Measurements from ENCODE around the gene DPH7. TPM values are rescaled to one million over a fixed set of nuclear protein-coding genes. Genes with fewer than 3 reads are reported as not detected.

DPH7 gene
- total RNA-seq, 1 donor = 20.3 TPM

DNA sequence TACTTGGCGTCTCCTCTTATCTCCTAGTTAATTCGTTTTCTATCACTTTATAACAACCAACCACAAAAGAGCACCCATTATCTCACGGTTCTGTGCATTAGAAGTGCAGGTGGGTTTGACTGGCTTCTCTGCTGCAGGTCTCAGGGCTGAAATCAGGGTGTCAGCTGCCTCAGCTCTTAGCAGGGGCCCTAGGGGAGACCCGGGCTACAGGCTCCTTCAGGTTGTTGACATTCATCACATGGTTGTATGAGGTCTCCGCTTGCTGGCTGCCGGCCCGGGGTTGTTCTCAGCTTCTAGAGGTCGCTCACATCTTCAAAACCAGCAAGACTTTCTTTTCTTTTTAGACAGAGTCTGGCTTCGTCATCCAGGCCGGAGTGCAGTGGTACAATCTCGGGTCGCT lies 14.5 kb upstream of the DPH7 start:
- Histone ChIP-seq H3K27ac (ENCODE audit: low read depth, low read length) (no peak overlapping the region), H4K20me1 (ENCODE audit: insufficient read depth, low read length) (peaks cover 13% of the 10 kb centered on the region), H3K9me3 (ENCODE audit: low read depth, low read length) (no peaks in the 10 kb centered on the region), H3K4me3 (ENCODE audit: insufficient read depth, low read length) (no peak overlapping the region), H3K4me1 (ENCODE audit: insufficient read depth, low read length) (peaks cover 9% of the 10 kb centered on the region), H3K36me3 (ENCODE audit: insufficient read depth, low read length) (peaks cover 4% of the 10 kb centered on the region), H2AFZ (ENCODE audit: low read length) (no peak overlapping the region), H3K79me2 (ENCODE audit: insufficient read depth, low read length) (peaks cover 18% of the 10 kb centered on the region), H3K4me2 (ENCODE audit: insufficient read depth, low read length) (no peak overlapping the region), H3K27me3 (ENCODE audit: insufficient read depth, low read length) (no peaks in the 10 kb centered on the region)
- TF ChIP-seq, protein P1, sequence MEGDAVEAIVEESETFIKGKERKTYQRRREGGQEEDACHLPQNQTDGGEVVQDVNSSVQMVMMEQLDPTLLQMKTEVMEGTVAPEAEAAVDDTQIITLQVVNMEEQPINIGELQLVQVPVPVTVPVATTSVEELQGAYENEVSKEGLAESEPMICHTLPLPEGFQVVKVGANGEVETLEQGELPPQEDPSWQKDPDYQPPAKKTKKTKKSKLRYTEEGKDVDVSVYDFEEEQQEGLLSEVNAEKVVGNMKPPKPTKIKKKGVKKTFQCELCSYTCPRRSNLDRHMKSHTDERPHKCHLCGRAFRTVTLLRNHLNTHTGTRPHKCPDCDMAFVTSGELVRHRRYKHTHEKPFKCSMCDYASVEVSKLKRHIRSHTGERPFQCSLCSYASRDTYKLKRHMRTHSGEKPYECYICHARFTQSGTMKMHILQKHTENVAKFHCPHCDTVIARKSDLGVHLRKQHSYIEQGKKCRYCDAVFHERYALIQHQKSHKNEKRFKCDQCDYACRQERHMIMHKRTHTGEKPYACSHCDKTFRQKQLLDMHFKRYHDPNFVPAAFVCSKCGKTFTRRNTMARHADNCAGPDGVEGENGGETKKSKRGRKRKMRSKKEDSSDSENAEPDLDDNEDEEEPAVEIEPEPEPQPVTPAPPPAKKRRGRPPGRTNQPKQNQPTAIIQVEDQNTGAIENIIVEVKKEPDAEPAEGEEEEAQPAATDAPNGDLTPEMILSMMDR (IDR thresholded peaks at IDR 0.05; ENCODE audit: extremely low read depth, low read depth, low read length) = no peak
- DNase-seq (ENCODE audit: insufficient read length, low spot score, missing footprints) = peak; percentile 27

DNA sequence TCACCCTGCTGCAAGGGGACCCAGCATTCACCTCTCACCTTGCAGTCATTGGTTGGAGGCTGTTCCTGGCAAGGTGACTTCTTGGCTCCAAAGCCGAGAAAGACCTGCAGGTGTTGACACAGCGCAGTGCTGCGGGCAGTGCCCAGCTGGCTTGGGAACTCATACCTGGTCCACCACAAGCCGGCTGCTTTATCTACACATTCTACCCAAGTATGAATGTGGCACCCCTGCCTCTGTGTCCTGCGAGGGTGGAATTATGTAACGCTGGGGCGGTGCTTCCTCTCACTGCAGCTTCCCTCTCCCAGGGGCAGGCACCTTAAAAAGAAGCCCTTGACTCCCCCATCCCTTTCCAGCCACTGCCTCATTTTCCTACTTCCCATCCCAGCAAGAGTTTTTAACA lies 14.0 kb upstream of the DPH7 start:
- TF ChIP-seq, protein P1 (IDR thresholded peaks at IDR 0.05; ENCODE audit: extremely low read depth, low read depth, low read length) = no peak
- H3K79me2 ChIP-seq (ENCODE audit: insufficient read depth, low read length) = peaks cover 22% of the 10 kb centered on the region
- H3K36me3 ChIP-seq (ENCODE audit: insufficient read depth, low read length) = peaks cover 8% of the 10 kb centered on the region

GRCh38 chr9:137590469-137591383 lies 12.0 kb upstream of the DPH7 start, which contains the start of gene ZMYND19:
Gene ZMYND19 (minus strand): TSS chr9:137590512. CDS start chr9:137590263, 249 bp downstream.
- peaks cover 9% of the 10 kb centered on the region for H3K4me1 ChIP-seq (ENCODE audit: insufficient read depth, low read length)
- H2AFZ ChIP-seq (ENCODE audit: low read length) = peak within 1 kb of the TSS; percentile 97
- peaks cover 25% of the 10 kb centered on the region for H3K36me3 ChIP-seq (ENCODE audit: insufficient read depth, low read length)
- peaks cover 17% of the 10 kb centered on the region for H4K20me1 ChIP-seq (ENCODE audit: insufficient read depth, low read length)
- peak within 1 kb of the TSS; percentile 33 for H3K27ac ChIP-seq (ENCODE audit: low read depth, low read length)
- TF ChIP-seq, protein P1 (IDR thresholded peaks at IDR 0.05; ENCODE audit: extremely low read depth, low read depth, low read length) = no peak
- peak within 1 kb of the TSS; percentile 84 for H3K4me3 ChIP-seq (ENCODE audit: insufficient read depth, low read length)
- no peaks in the 10 kb centered on the region for H3K27me3 ChIP-seq (ENCODE audit: insufficient read depth, low read length)
- H3K4me2 ChIP-seq (ENCODE audit: insufficient read depth, low read length) = peak within 1 kb of the TSS; percentile 95
- DNase-seq (ENCODE audit: insufficient read length, low spot score, missing footprints) = peak; percentile 100
- H3K9me3 ChIP-seq (ENCODE audit: low read depth, low read length) = no peaks in the 10 kb centered on the region
- peaks cover 33% of the 10 kb centered on the region for H3K79me2 ChIP-seq (ENCODE audit: insufficient read depth, low read length)

More for the DNA sequence above, 14.0 kb upstream of the DPH7 start:
- Histone ChIP-seq H3K4me1 (ENCODE audit: insufficient read depth, low read length) (peaks cover 9% of the 10 kb centered on the region), H3K9me3 (ENCODE audit: low read depth, low read length) (no peaks in the 10 kb centered on the region), H3K27me3 (ENCODE audit: insufficient read depth, low read length) (no peaks in the 10 kb centered on the region), H3K4me2 (ENCODE audit: insufficient read depth, low read length) (no peak overlapping the region), H3K27ac (ENCODE audit: low read depth, low read length) (no peak overlapping the region), H3K4me3 (ENCODE audit: insufficient read depth, low read length) (no peak overlapping the region), H4K20me1 (ENCODE audit: insufficient read depth, low read length) (peaks cover 13% of the 10 kb centered on the region), H2AFZ (ENCODE audit: low read length) (no peak overlapping the region)
- peak; percentile 56 for DNase-seq (ENCODE audit: insufficient read length, low spot score, missing footprints)

DNA sequence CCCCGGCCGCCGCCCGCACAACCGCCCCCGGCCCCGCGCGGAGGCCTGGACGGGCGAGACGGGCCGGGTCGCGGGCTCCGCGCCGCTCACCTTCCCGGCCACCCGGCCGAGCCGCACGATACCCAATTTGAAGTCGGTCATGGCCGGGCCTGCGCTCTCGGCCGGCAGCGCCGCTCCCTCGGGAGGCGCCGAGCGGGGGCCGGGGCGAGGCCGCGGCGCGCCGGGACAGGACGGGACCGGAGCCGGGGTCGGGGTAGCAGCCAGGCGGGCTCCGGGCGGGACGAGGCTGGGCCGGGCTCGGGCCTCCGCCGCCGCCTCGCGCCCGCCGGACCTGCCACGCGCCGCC lies 11.4 kb upstream of the DPH7 start:
- H3K27me3 ChIP-seq (ENCODE audit: insufficient read depth, low read length) = no peaks in the 10 kb centered on the region
- TF ChIP-seq, protein P1 (IDR thresholded peaks at IDR 0.05; ENCODE audit: extremely low read depth, low read depth, low read length) = no peak
- peaks cover 17% of the 10 kb centered on the region for H4K20me1 ChIP-seq (ENCODE audit: insufficient read depth, low read length)
- H2AFZ ChIP-seq (ENCODE audit: low read length) = no peak overlapping the region
- H3K27ac ChIP-seq (ENCODE audit: low read depth, low read length) = no peak overlapping the region
- peaks cover 9% of the 10 kb centered on the region for H3K4me1 ChIP-seq (ENCODE audit: insufficient read depth, low read length)
- no peak overlapping the region for H3K4me2 ChIP-seq (ENCODE audit: insufficient read depth, low read length)
- DNase-seq (ENCODE audit: insufficient read length, low spot score, missing footprints) = no peak
- H3K36me3 ChIP-seq (ENCODE audit: insufficient read depth, low read length) = peaks cover 25% of the 10 kb centered on the region
- peaks cover 35% of the 10 kb centered on the region for H3K79me2 ChIP-seq (ENCODE audit: insufficient read depth, low read length)
- peak overlapping the region; percentile 84 for H3K4me3 ChIP-seq (ENCODE audit: insufficient read depth, low read length)
- H3K9me3 ChIP-seq (ENCODE audit: low read depth, low read length) = no peaks in the 10 kb centered on the region
